ENCODE data around the gene FILIP1L.

DNA sequence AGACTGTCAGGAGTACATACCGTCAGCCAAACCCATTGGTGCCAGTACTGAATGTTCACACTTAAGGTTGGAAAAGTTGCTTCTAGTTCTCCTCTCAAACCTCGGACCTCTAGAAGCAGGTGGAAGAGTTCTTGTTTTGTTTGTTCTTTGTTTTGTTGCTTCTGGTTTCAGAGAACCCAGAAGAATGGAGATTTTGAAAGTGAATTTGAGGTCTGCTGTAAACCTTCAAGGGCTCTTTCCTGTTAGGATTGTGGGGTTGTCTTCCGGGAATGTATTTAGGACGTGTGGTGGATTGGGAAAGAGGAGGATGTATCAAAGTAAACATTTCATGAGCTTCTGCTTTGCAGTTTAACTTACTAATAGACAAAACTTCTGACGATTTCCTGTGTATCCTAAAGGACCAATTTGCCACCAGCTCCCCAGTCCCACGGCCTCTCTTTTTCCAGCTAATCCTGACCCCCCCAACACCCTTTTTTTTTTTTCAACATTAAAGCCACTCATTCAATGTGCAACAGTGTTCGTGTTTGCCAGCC, 50.3 kb downstream of the FILIP1L start:
- TF ChIP-seq, protein P1, sequence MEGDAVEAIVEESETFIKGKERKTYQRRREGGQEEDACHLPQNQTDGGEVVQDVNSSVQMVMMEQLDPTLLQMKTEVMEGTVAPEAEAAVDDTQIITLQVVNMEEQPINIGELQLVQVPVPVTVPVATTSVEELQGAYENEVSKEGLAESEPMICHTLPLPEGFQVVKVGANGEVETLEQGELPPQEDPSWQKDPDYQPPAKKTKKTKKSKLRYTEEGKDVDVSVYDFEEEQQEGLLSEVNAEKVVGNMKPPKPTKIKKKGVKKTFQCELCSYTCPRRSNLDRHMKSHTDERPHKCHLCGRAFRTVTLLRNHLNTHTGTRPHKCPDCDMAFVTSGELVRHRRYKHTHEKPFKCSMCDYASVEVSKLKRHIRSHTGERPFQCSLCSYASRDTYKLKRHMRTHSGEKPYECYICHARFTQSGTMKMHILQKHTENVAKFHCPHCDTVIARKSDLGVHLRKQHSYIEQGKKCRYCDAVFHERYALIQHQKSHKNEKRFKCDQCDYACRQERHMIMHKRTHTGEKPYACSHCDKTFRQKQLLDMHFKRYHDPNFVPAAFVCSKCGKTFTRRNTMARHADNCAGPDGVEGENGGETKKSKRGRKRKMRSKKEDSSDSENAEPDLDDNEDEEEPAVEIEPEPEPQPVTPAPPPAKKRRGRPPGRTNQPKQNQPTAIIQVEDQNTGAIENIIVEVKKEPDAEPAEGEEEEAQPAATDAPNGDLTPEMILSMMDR (IDR thresholded peaks at IDR 0.05), result no peak
- no peak for TF ChIP-seq POLR2A (IDR thresholded peaks at IDR 0.05)

Data from adrenal gland (tissue), 5 donors.